Breast epithelium (tissue), 4 donors: ENCODE measurements around the gene SAPCD2. TPM values are rescaled to one million over a fixed set of nuclear protein-coding genes. Genes with fewer than 3 reads are reported as not detected.

Source experiments
- DNase-seq, 2 donors: peaks; one replicate each; pipeline ENCODE4 v3.0.0-alpha.2; 2019; ENCODE audit warnings: low spot score in 2 of 2
- H3K27ac ChIP-seq, 2 donors: fragments of 200-600 bp; sonication (generic) in 1 of 2; one replicate each; pipeline ENCODE4 v1.5.1; 2016 to 2019; ENCODE audit warnings: mild to moderate bottlenecking in 1 of 2
- H3K27me3 ChIP-seq, 2 donors: fragments of 200-600 bp; sonication (generic) in 1 of 2; one replicate each; pipeline versions ENCODE4 v1.5.1 to v1.6.0; 2017 to 2019; ENCODE audit warnings: control low read depth in 1 of 2, mild to moderate bottlenecking in 1 of 2
- H3K36me3 ChIP-seq: fragments of 200-600 bp; one replicate; pipeline ENCODE4 v1.5.1; 2019
- H3K4me1 ChIP-seq, 2 donors: fragments of 200-600 bp; sonication (generic); one replicate each; pipeline ENCODE4 v1.5.1; 2016 to 2019; ENCODE audit warnings: control low read depth in 1 of 2
- H3K4me3 ChIP-seq, 3 donors: fragments of 200-600 bp; sonication (generic); 1 replicate in 2 of 3; 2 replicates in 1 of 3; pipeline ENCODE4 v1.5.1; 2016 to 2019; ENCODE audit warnings: mild to moderate bottlenecking in 3 of 3, moderate library complexity in 2 of 3
- H3K9me3 ChIP-seq, 2 donors: fragments of 200-600 bp; sonication (generic) in 1 of 2; one replicate each; pipeline ENCODE4 v1.5.1; 2016 to 2019; ENCODE audit warnings: control low read depth in 1 of 2
- POLR2A ChIP-seq: fragments of 450-650 bp; IDR thresholded peaks from one replicate; pipeline ENCODE4 v1.6.1; 2016; ENCODE audit warnings: antibody characterized with exemption, mild to moderate bottlenecking, moderate library complexity
- POLR2AphosphoS5 ChIP-seq, 3 donors: sonication (generic); formaldehyde crosslinking; IDR thresholded peaks; one replicate each; pipeline ENCODE4 v1.6.1; 2017; ENCODE audit warnings: antibody characterized with exemption in 3 of 3
- intact Hi-C: fragments of 100-400 bp; cut with DNase I; formaldehyde crosslinking; loops from one replicate; pipeline ENCODE4 v1.15.1; 2023; ENCODE audit warnings: low total_unique reads
- total RNA-seq, 3 donors: library from RNA; depleted of rRNA; stranded (reverse); fragments of >200 nt; gene quantifications; one replicate each; pipeline ENCODE4 v1.1.0, GENCODE V29; 2016
- TF ChIP-seq, protein P1 (sequence below), 3 donors: fragments of 450-650 bp; IDR thresholded peaks; one replicate each; pipeline ENCODE4 v1.5.1; 2016 to 2017; ENCODE audit warnings: antibody characterized with exemption in 3 of 3, mild to moderate bottlenecking in 3 of 3, moderate library complexity in 3 of 3

The SAPCD2 gene
- total RNA-seq, 3 donors from 2014 or later, result 0.96 to 2.9 (median 2.8) TPM

- no peaks in the 10 kb centered on the region for H3K4me1 ChIP-seq
- H3K27ac ChIP-seq, result no peak overlapping the region
- TF ChIP-seq, protein P1, sequence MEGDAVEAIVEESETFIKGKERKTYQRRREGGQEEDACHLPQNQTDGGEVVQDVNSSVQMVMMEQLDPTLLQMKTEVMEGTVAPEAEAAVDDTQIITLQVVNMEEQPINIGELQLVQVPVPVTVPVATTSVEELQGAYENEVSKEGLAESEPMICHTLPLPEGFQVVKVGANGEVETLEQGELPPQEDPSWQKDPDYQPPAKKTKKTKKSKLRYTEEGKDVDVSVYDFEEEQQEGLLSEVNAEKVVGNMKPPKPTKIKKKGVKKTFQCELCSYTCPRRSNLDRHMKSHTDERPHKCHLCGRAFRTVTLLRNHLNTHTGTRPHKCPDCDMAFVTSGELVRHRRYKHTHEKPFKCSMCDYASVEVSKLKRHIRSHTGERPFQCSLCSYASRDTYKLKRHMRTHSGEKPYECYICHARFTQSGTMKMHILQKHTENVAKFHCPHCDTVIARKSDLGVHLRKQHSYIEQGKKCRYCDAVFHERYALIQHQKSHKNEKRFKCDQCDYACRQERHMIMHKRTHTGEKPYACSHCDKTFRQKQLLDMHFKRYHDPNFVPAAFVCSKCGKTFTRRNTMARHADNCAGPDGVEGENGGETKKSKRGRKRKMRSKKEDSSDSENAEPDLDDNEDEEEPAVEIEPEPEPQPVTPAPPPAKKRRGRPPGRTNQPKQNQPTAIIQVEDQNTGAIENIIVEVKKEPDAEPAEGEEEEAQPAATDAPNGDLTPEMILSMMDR (IDR thresholded peaks at IDR 0.05), result no peak
- no peak for TF ChIP-seq POLR2A
- no peak for TF ChIP-seq POLR2AphosphoS5 (IDR thresholded peaks at IDR 0.05)
- DNase-seq, result no peak
- H3K36me3 ChIP-seq, result no peaks in the 10 kb centered on the region
- no peaks in the 10 kb centered on the region for H3K27me3 ChIP-seq
- intact Hi-C loops, result loop anchor here (10.0 kb wide), 1 partner anchor 122 kb away; the partner anchor contains the start of gene SLC34A3
- H3K9me3 ChIP-seq, result no peaks in the 10 kb centered on the region
- H3K4me3 ChIP-seq, result no peak overlapping the region
These were observed 42.4 kb upstream of the SAPCD2 start for GRCh38 chr9:137112564-137113384.

- no peak overlapping the region for H3K27ac ChIP-seq
- no peak for DNase-seq
- no peaks in the 10 kb centered on the region for H3K27me3 ChIP-seq
- no peaks in the 10 kb centered on the region for H3K36me3 ChIP-seq
- no peak overlapping the region for H3K4me3 ChIP-seq
- no peaks in the 10 kb centered on the region for H3K4me1 ChIP-seq
- no peak for TF ChIP-seq POLR2A
- TF ChIP-seq, protein P1 (IDR thresholded peaks at IDR 0.05), result no peak
- no peak for TF ChIP-seq POLR2AphosphoS5 (IDR thresholded peaks at IDR 0.05)
- H3K9me3 ChIP-seq, result no peaks in the 10 kb centered on the region
- intact Hi-C loops, result loop anchor here (10.0 kb wide), 1 partner anchor 123 kb away; the partner anchor contains the start of gene SLC34A3
These were observed 41.6 kb upstream of the SAPCD2 start for GRCh38 chr9:137111788-137112563.

GRCh38 chr9:137110911-137111787 lies 40.8 kb upstream of the SAPCD2 start:
- TF ChIP-seq, protein P1 (IDR thresholded peaks at IDR 0.05), result no peak
- TF ChIP-seq POLR2AphosphoS5 (IDR thresholded peaks at IDR 0.05) (no peak), POLR2A (no peak)
- Histone ChIP-seq H3K9me3 (no peaks in the 10 kb centered on the region), H3K4me1 (no peaks in the 10 kb centered on the region), H3K27me3 (no peaks in the 10 kb centered on the region), H3K36me3 (no peaks in the 10 kb centered on the region), H3K4me3 (no peak overlapping the region), H3K27ac (no peak overlapping the region)
- intact Hi-C loops, result loop anchor here (10.0 kb wide), 1 partner anchor 124 kb away; the partner anchor contains the start of gene SLC34A3
- no peak for DNase-seq

DNA sequence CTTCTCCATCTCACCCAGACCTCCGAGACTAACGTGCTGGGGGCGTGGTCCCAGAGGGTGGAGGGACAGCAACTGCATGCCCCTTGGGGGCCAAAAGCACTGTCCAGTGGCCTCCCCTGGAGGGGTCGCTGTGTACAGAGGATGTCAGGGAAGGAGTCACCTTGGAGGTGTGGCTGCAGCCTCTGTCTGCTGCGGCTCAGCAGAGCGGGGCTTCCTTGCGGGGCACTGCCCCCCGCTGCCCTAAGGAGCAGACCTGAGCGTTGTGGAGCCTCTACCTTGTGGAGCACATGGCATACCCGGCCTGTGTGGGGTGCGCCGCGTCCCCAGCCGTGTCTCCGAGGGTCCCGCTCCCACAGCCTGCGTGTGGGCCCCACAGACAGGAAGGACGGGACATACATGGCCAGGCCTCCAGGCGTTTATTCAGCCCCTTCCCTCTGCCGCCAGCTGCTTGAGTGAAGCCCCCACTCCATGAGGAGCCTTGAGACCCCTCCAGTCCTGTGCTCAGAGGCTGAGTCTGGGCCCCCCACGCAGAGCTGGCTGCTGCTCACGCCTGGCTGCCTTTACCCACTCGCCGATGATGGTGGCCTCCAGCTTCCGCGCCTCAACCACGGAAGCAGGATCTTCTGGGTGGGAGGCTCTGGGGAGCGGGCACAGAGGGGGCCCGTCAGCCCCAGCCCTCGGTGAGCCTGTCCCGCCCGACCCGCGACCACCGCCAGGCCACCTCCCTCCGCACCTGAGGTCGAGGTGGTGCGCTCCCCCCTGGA lies 40.0 kb upstream of the SAPCD2 start:
- Histone ChIP-seq H3K27me3 (no peaks in the 10 kb centered on the region), H3K4me3 (no peak overlapping the region), H3K36me3 (no peaks in the 10 kb centered on the region), H3K4me1 (no peaks in the 10 kb centered on the region), H3K27ac (no peak overlapping the region), H3K9me3 (no peaks in the 10 kb centered on the region)
- TF ChIP-seq POLR2A (no peak), POLR2AphosphoS5 (IDR thresholded peaks at IDR 0.05) (no peak)
- TF ChIP-seq, protein P1 (IDR thresholded peaks at IDR 0.05), result no peak
- no peak for DNase-seq
- intact Hi-C loops, result loop anchor here (10.0 kb wide), 1 partner anchor 124 kb away; the partner anchor contains the start of gene SLC34A3
